T-helper 1 cell treated with Interleukin-12 subunit alpha and Interleukin-12 subunit beta and Interleukin-4 antibody, amounts not matched to agents 30 μg/mL and 1 μg/mL, for 36 hours (primary cell): ENCODE data around the gene XYLT1.

ENCODE experiments used
- H3K27ac Mint-ChIP-seq: one replicate; pipeline ENCODE4 v1.8.0; 2021; ENCODE audit warnings: mild to moderate bottlenecking, mixed read lengths
- H3K27me3 Mint-ChIP-seq: one replicate; pipeline ENCODE4 v1.8.0; 2021; ENCODE audit warnings: low read depth, mixed read lengths
- H3K36me3 Mint-ChIP-seq: one replicate; pipeline ENCODE4 v1.8.0; 2021; ENCODE audit warnings: low read depth, mixed read lengths
- H3K4me1 Mint-ChIP-seq: one replicate; pipeline ENCODE4 v1.8.0; 2021; ENCODE audit warnings: low read depth, mixed read lengths
- H3K4me3 Mint-ChIP-seq: one replicate; pipeline ENCODE4 v1.8.0; 2021; ENCODE audit warnings: mild to moderate bottlenecking, moderate library complexity, mixed read lengths
- H3K9me3 Mint-ChIP-seq: one replicate; pipeline ENCODE4 v1.8.0; 2021; ENCODE audit warnings: mixed read lengths

The XYLT1 gene

GRCh38 chr16:17230932-17231581 is 239.7 kb downstream of the XYLT1 start:
- Mint-ChIP-seq H3K4me3 (no peak overlapping the region), H3K4me1 (peaks cover 9% of the 10 kb centered on the region), H3K36me3 (peaks cover 13% of the 10 kb centered on the region), H3K27ac (no peak overlapping the region), H3K9me3 (no peaks in the 10 kb centered on the region), H3K27me3 (no peaks in the 10 kb centered on the region)

GRCh38 chr16:17229766-17230165 is 241.0 kb downstream of the XYLT1 start:
- Mint-ChIP-seq H3K27me3 (no peaks in the 10 kb centered on the region), H3K4me3 (no peak overlapping the region), H3K36me3 (peaks cover 15% of the 10 kb centered on the region), H3K4me1 (peaks cover 13% of the 10 kb centered on the region), H3K9me3 (no peaks in the 10 kb centered on the region), H3K27ac (no peak overlapping the region)

GRCh38 chr16:17229131-17229530 is 241.6 kb downstream of the XYLT1 start:
- Mint-ChIP-seq H3K27me3 (no peaks in the 10 kb centered on the region), H3K36me3 (peaks cover 15% of the 10 kb centered on the region), H3K4me1 (peaks cover 16% of the 10 kb centered on the region), H3K27ac (no peak overlapping the region), H3K4me3 (no peak overlapping the region), H3K9me3 (no peaks in the 10 kb centered on the region)

GRCh38 chr16:17228708-17229055 is 242.1 kb downstream of the XYLT1 start:
- Mint-ChIP-seq H3K27ac (no peak overlapping the region), H3K27me3 (no peaks in the 10 kb centered on the region), H3K36me3 (peaks cover 15% of the 10 kb centered on the region), H3K4me1 (peaks cover 16% of the 10 kb centered on the region), H3K4me3 (no peak overlapping the region), H3K9me3 (no peaks in the 10 kb centered on the region)

GRCh38 chr16:17228048-17228707 is 242.6 kb downstream of the XYLT1 start:
- Mint-ChIP-seq H3K36me3 (peaks cover 17% of the 10 kb centered on the region), H3K27me3 (no peaks in the 10 kb centered on the region), H3K4me1 (peaks cover 18% of the 10 kb centered on the region), H3K4me3 (no peak overlapping the region), H3K27ac (no peak overlapping the region), H3K9me3 (no peaks in the 10 kb centered on the region)

- Mint-ChIP-seq H3K9me3 (no peaks in the 10 kb centered on the region), H3K36me3 (peaks cover 11% of the 10 kb centered on the region), H3K4me3 (no peak overlapping the region), H3K27me3 (no peaks in the 10 kb centered on the region), H3K27ac (no peak overlapping the region), H3K4me1 (peaks cover 18% of the 10 kb centered on the region)
Observed at GRCh38 chr16:17227278-17227677, 243.5 kb downstream of the XYLT1 start.

- H3K36me3 Mint-ChIP-seq: peaks cover 17% of the 10 kb centered on the region
- no peaks in the 10 kb centered on the region for H3K9me3 Mint-ChIP-seq
- peaks cover 22% of the 10 kb centered on the region for H3K4me1 Mint-ChIP-seq
- no peaks in the 10 kb centered on the region for H3K27me3 Mint-ChIP-seq
- no peak overlapping the region for H3K4me3 Mint-ChIP-seq
- H3K27ac Mint-ChIP-seq: no peak overlapping the region
Observed at GRCh38 chr16:17225541-17225940, 245.2 kb downstream of the XYLT1 start.

GRCh38 chr16:17224879-17225281 is 245.9 kb downstream of the XYLT1 start:
- peaks cover 25% of the 10 kb centered on the region for H3K4me1 Mint-ChIP-seq
- H3K27me3 Mint-ChIP-seq: no peaks in the 10 kb centered on the region
- no peak overlapping the region for H3K27ac Mint-ChIP-seq

GRCh38 chr16:17224350-17224749 is 246.4 kb downstream of the XYLT1 start:
- Mint-ChIP-seq H3K27me3 (no peaks in the 10 kb centered on the region), H3K27ac (no peak overlapping the region), H3K4me1 (peaks cover 25% of the 10 kb centered on the region), H3K36me3 (peaks cover 17% of the 10 kb centered on the region), H3K4me3 (no peak overlapping the region), H3K9me3 (no peaks in the 10 kb centered on the region)

More at GRCh38 chr16:17224879-17225281, 245.9 kb downstream of the XYLT1 start:
- peaks cover 17% of the 10 kb centered on the region for H3K36me3 Mint-ChIP-seq
- no peaks in the 10 kb centered on the region for H3K9me3 Mint-ChIP-seq
- no peak overlapping the region for H3K4me3 Mint-ChIP-seq

GRCh38 chr16:17223576-17223975 is 247.2 kb downstream of the XYLT1 start:
- no peak overlapping the region for H3K4me3 Mint-ChIP-seq
- peaks cover 17% of the 10 kb centered on the region for H3K36me3 Mint-ChIP-seq
- no peaks in the 10 kb centered on the region for H3K27me3 Mint-ChIP-seq
- no peak overlapping the region for H3K27ac Mint-ChIP-seq
- H3K4me1 Mint-ChIP-seq: peaks cover 25% of the 10 kb centered on the region
- no peaks in the 10 kb centered on the region for H3K9me3 Mint-ChIP-seq

GRCh38 chr16:17222871-17223401 is 247.8 kb downstream of the XYLT1 start:
- Mint-ChIP-seq H3K36me3 (peaks cover 17% of the 10 kb centered on the region), H3K9me3 (no peaks in the 10 kb centered on the region), H3K27ac (no peak overlapping the region), H3K27me3 (no peaks in the 10 kb centered on the region), H3K4me3 (no peak overlapping the region), H3K4me1 (peaks cover 25% of the 10 kb centered on the region)

- Mint-ChIP-seq H3K4me1 (peaks cover 20% of the 10 kb centered on the region), H3K27me3 (no peaks in the 10 kb centered on the region), H3K27ac (no peak overlapping the region), H3K9me3 (no peaks in the 10 kb centered on the region), H3K4me3 (no peak overlapping the region), H3K36me3 (peaks cover 12% of the 10 kb centered on the region)
Observed at GRCh38 chr16:17219991-17220390, 250.8 kb downstream of the XYLT1 start.

GRCh38 chr16:17215936-17216335 is 254.8 kb downstream of the XYLT1 start:
- H3K36me3 Mint-ChIP-seq: peaks cover 20% of the 10 kb centered on the region
- peaks cover 32% of the 10 kb centered on the region for H3K4me1 Mint-ChIP-seq
- H3K27ac Mint-ChIP-seq: no peak overlapping the region
- no peaks in the 10 kb centered on the region for H3K9me3 Mint-ChIP-seq
- H3K4me3 Mint-ChIP-seq: no peak overlapping the region
- no peaks in the 10 kb centered on the region for H3K27me3 Mint-ChIP-seq

- H3K4me3 Mint-ChIP-seq: no peak overlapping the region
- no peak overlapping the region for H3K27ac Mint-ChIP-seq
- H3K36me3 Mint-ChIP-seq: peaks cover 18% of the 10 kb centered on the region
- peaks cover 29% of the 10 kb centered on the region for H3K4me1 Mint-ChIP-seq
- no peaks in the 10 kb centered on the region for H3K9me3 Mint-ChIP-seq
- no peaks in the 10 kb centered on the region for H3K27me3 Mint-ChIP-seq
Observed at GRCh38 chr16:17215306-17215705, 255.5 kb downstream of the XYLT1 start.

- Mint-ChIP-seq H3K27me3 (no peaks in the 10 kb centered on the region), H3K4me1 (peaks cover 28% of the 10 kb centered on the region), H3K27ac (no peak overlapping the region), H3K36me3 (peaks cover 18% of the 10 kb centered on the region), H3K9me3 (no peaks in the 10 kb centered on the region), H3K4me3 (no peak overlapping the region)
Observed at GRCh38 chr16:17213974-17214373, 256.8 kb downstream of the XYLT1 start.
